GM19023 (cell line): Measurements from ENCODE around the gene GPR62.

Experiments used
- ATAC-seq: cut with Tn5 transposase; IDR thresholded peaks from one replicate; pipeline ENCODE4 v1.9.1; 2021; ENCODE audit warnings: mild to moderate bottlenecking, moderate library complexity; ENCODE audit not compliant: unreplicated experiment

Gene GPR62

DNA sequence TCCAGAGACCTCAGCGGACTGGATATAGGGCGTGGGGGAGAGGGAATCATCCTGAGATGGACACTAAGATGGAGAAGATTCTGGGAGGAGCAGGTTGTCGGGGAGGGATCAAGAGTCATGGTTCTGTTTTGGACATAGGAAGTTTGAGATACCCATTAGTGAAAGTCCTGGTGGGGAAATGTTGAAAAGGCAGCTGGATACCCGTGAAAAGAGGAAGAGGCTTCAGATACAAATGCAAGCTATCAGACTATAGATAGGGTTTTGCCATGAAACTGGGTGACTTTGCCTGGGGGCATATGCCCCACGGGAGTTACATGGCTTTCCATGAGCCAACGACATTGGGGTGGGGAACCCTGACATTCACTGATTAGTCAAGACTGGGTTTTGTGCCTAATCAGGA, 1.1 kb upstream of the GPR62 start:
- ATAC-seq: no peak

DNA sequence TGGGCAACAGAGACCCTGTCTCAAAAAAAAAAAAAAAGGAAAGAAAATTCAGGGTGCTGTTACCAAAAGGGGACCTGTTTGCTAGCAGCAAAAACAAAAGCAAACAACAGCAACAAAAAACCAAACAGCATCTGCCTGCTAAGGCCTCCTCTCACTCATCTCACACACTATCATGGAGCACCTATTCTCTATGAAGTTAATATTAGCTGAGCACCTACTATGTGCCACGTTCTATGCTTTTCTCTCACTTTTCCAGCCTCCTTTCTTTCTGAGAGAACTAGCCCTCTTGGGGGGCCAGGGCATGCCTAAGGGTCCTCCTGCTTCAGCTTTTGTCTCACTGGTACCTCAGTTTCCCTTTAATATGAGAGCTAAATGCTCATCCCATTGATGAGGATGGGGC, 468 bp upstream of the GPR62 start:
- no peak for ATAC-seq

DNA sequence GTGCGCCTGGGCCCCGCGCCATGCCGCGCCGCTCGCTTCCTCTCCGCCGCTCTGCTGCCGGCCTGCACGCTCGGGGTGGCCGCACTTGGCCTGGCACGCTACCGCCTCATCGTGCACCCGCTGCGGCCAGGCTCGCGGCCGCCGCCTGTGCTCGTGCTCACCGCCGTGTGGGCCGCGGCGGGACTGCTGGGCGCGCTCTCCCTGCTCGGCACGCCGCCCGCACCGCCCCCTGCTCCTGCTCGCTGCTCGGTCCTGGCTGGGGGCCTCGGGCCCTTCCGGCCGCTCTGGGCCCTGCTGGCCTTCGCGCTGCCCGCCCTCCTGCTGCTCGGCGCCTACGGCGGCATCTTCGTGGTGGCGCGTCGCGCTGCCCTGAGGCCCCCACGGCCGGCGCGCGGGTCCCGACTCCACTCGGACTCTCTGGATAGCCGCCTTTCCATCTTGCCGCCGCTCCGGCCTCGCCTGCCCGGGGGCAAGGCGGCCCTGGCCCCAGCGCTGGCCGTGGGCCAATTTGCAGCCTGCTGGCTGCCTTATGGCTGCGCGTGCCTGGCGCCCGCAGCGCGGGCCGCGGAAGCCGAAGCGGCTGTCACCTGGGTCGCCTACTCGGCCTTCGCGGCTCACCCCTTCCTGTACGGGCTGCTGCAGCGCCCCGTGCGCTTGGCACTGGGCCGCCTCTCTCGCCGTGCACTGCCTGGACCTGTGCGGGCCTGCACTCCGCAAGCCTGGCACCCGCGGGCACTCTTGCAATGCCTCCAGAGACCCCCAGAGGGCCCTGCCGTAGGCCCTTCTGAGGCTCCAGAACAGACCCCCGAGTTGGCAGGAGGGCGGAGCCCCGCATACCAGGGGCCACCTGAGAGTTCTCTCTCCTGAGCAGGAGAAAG, 951 bp downstream of the GPR62 start:
- no peak for ATAC-seq

DNA sequence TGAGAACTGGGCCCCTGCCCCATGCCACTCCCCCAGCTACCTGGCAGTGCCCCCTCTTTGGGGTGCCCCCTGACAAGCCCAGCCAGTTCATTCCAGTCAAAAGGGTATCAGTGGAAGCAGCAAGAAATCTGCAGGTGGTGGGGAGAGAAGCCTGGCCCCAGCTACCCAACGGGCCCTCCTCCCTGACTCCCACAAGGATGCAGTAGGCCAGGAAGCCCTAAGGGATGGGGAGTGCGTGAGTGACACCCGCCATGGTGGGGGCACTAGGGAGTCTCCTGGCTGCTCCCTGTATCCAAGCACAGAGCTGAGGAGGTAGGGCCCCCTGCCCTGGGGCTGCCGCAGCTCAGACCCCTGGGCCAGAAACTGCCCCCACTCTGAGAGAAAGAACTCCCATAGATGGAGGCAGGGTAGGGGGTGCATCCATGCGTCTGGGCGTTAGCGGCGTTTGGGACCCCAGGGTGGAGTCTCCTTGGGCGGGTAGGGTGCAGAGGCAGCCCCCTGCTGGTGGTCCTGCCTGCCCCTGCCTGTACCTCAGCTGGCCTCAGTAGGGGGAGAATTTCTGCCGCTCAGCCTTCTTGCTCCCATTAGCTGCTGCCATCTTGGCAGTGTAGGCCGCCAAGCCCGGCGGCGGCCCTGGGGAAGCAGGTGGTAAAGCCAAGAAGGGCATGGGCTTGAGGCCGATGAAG, 2.5 kb downstream of the GPR62 start:
- no peak for ATAC-seq

DNA sequence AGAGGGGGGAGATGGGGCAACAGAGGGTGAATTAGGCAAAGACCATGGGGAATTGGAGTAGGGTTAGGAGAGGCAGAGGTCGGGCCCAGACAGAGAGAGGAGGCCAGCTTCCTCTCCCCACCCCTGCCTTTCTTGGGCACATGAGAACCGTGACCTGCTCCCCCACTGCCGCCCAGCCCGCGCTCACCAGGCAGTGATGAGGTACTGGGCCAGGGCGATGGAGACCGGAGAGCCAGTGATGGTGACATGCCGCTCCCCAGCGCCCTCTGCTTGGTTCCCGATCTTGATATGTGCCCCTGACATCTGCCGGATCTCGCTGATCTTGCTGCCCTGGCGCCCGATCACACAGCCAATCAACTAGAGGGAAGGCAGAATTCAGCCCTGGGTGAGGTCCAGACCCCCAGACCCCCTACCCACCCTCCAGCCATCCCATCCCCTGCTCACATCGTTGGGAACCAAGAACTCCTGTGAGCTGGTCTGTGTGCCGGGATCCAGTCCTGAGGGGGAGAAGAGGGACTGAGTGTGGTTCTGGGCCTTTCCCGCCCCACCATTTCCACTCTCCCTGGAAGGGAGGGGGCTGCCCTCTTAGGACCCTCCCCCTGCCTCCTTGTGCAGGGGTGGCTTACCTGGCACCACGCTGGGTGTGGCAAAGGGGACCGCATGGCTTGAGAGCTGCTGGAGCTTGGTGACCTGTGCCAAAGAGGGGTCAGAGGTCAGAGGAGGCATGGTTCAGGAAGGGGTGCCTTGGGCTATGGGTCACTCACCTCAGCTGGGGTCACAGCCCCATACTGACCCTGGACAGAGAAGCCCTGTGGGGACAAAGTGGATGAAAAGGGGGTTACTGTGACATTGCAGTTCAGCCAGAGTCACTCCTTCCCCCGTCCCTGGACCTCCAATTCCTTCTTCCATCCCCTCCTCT, 3.7 kb downstream of the GPR62 start:
- no peak for ATAC-seq

DNA sequence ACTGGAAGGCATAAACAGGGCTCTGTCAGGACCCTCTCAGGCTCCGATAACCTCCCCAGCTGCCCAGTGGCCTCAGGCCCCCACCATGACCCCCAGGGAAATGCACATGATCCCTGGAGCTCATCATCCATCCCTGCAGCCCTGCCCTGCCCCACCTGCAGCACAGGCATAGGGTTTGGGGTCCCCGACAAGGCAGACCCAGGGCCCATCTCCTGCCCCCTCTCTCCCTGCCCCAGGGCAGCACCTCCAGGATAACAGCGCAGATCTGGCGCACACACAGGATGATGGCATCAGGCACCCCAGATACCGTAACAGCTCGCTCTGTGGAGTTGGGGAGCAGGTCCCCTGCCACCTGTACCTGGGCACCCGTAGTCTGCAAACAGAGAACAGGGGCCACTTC, 4.5 kb downstream of the GPR62 start:
- ATAC-seq: no peak

DNA sequence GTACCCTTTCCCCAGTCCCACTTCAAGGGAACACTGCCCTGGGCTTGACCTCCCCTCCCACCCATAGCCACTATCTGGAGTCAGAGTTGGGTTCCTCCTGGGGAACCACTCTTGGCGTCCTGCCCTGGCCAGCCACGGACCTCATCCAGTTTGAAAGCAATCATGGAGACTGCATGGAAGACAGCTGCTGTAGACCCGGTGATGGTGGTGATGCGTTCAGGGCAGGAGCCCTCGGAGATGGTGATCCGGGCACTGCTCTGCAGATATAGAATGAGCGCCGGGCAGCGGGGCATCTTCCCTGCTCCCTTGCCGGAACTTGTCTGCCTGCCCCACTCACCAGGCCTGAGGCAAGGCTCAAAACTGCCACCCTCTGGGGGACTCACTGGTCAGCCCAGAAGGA, 5.2 kb downstream of the GPR62 start:
- ATAC-seq: no peak

DNA sequence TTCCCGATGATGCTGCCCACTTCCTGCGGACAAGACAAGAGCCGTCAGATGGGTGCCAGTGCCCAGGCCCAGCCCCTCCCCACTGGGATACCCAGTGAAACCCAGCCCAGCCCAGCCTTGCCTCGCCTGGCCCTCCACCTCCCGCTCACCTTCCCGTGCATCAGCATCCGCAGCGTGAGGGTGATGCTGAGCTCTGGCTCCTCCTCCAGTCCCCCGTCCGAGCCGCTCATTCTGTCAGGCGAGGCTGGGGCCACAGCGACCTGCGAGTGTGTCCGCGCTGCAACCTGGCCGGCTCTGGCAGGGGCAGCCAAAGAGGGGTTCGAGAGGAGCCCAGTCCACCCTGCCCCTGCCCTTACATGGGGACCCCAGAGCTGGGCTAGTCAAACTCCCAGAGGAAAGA, 5.8 kb downstream of the GPR62 start:
- ATAC-seq: no peak

DNA sequence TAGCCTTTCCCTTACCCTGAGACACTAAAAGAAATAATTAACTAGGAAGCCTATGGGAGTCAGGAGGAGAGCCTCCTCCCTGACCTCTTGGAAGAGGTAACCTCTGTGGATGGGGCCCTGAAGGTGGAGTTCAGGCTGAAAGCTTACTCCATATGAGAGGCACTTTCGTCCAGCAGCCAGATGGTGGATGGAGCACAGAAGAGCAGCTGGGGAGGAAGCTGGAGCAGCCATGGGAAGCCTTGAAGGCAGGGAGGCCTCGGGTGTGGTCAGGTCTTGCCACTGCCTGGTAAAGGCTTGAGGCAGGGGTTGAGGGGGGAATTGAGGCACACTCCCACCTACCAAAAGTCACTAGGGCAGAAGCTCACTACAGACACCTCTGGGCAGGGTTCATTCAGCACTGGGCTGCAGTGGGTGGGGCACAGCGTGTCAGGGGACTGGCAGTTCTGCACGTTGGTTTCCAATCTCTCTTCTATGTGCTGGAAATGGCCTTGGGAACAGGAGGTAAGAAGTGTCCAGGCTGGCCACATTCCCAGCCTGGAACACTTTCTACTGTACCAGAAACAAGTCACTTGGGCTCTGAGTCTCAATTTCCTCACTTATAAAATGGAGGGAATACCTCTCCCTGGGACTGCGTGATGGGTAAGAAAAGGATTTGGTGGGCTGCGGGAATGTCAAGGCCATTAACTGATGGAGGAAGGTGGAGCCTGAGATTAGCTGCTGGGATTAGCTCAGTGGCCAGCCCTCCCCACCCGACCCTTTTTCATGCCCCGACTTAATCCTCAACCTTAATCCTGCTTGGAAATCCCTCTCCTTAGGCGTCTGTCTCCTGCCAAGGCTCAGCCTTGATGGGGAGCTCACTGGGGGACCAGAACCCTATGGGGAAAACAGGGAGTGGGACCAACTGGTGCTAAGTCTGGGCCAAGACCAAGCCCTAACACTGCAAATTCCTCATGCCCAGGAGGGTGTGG, 6.7 kb downstream of the GPR62 start:
- no peak for ATAC-seq

DNA sequence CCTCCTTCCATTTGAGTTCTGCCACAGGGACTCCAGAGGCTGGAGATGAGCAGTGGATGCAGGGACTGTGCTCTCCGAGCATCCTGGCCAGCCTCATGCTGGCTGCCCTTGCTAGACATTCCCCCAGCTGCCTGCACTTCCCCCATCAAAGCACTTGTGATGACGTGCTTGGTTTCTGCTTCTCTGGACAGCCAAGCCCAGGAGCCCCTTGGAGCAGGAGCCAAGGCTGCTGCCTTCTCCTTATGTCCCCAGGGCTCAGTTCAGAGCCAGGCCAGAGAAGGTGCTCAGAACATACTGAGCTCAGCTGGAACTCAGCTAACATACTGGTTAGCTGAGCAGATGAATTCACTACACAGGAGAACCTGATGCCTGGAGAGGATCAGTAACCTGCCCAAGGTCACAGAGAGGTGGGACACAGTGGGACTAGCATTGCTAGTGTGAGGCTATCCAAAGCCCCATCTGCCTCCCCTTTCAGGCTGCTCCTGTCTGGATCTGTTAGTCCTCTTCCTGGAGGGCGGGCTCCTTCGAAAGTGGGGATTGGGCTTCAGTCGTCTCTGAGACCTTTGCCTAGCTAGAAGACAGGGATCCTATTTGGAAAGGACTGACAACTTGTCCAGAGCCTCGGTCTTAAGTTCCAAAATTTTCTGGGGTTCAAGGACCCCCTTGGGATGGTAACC, 7.8 kb downstream of the GPR62 start:
- ATAC-seq: no peak

DNA sequence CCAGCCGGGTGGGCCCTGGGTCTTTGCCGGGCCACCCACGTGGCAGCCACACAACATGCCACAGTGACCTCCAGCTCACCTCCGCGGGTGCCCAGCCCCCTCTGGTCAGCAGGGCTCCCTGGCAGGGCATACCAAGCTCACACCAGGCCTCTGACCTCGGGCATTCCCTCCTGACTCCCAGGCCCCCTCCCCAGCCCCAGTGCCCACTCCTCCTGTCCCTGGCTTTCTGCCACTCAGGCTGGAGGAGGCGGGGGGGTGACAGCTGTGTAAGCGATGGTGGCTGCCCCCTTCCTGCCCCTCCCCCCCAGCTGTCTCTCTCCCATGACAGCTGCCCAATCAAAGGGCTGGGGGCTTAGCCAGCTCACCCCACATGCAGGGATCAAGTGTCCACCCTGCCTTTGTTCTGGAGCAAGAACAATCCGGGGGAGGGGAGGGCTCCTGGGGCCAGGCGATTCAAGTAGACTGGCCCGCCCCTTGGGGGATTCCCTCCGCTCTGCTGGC, 8.8 kb downstream of the GPR62 start:
- ATAC-seq: no peak

DNA sequence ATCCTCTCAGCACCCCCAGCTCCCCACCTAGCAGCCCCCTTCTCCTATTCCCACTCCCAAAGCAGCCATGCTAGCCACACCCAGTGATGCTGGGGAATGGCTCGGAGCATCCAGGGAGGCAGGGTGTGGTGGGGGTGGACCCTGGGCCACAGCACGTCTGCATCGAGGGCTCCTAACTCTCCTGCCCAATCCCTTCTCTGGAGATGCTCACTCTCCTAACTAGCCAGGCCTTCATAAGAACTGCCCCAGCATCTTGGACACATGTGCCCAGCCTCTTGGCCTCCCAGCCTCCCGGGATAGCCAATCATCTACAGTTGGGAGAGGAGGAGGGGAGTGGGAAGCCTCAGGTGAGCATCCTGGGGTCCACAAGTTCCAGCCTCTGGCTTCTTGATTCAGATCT, 9.3 kb downstream of the GPR62 start:
- ATAC-seq: no peak

DNA sequence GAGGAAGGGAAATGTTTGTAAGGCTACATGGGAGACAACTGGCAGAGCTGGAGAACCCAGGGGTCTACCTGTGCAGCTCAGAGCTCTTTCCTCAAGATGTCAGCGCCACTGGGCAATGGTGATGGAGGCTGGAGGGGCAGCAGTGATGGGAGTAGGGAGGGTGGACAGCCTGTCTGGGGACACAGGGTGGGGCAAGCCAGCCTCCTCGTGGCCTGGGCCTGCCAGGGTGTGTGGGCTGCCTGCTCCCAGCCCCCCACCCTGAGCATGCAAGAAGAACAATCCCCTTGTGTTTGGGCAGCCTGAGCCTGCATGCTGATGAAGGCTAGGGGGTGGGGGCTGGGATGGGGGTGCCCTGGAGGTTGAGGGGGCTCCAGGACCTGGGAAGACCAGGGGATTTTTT, 10.8 kb downstream of the GPR62 start:
- ATAC-seq: no peak

DNA sequence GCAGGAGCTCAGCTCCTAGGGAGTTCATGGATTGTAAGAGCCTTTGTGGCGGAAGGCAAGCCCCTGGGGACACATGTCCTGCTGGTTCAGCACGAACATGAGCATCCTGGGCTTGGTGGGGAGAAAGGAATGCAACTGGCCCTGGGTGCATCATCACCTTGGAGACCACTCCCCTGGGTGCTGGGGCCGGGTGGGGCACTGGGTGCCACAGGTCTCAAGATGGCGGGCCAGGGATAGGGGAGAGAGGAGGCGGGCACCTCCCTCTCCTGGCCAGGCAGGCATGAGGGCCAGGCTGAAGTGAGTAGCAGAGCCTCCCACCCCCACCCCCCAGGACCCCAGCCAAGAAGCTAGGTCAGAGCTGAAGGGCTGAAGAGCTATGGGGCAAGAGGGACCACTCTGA, 11.3 kb downstream of the GPR62 start:
- ATAC-seq: no peak

DNA sequence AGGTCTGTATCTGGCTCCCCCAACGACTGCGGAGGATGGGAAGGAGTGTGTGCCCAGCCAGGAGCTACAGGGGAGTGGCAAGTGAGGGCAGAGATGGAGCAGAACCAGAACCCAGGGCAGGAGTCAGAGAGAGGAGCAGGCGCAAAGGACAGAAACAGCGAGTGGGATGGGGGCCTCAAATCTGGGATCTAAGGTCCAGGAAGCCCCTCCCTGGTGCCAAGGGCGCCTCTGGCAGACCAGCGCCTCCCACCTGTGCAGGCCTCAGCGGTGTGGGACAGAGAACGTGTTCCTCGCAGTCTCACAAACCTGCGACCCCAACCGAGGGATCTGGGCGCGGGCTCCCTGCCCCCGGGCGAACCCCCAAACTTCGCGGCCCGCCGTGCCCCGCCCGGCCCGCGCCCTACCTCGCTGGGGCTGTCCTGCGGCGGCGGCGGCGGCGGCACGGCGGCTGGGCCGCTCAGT, 11.8 kb downstream of the GPR62 start:
- ATAC-seq: no peak

DNA sequence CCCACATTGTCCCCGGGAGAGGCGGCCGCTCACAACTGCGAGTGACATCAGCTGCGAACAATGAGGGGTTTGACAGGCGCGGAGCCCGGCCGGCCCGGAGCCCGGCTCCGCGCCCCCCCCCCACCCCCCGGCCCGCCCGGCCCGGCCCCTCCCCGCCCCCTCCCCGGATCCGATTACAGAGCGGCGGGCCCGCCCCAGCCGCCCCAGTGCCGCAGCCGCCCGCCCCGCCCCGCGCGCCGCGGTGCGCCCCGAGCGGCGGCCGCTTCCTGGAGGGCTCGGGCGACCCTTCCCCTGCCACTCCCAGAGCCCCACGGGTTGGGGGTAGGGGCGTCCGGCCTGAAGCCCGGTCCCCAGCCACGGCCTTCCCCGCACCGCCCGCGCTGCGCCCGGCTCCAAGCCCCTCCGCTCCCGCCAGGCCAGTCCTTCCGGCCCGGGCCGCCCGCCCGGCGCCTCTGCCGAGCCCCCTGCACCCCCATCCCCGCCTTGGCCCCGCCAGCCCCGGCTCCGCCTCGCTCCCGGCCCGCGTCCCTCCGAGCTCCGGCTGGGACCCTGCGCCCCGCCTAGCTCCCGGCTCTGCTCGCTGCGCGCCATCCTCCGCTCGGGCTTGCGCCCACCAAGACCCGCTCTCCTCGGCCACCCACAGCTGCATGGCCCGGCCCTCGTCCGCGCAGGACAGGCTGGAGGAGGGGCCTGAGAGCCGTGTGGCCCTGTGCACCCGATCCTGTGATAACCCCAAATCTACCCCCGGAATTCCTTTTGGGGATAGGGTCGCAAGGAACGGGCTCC, 12.4 kb downstream of the GPR62 start, which contains the start of gene PCBP4:
Gene PCBP4, minus strand, starts transcription at position 71 of the 786 bp plus-strand sequence. CDS start 6,214 bp downstream, outside the sequence.
- ATAC-seq: peak; percentile 58

DNA sequence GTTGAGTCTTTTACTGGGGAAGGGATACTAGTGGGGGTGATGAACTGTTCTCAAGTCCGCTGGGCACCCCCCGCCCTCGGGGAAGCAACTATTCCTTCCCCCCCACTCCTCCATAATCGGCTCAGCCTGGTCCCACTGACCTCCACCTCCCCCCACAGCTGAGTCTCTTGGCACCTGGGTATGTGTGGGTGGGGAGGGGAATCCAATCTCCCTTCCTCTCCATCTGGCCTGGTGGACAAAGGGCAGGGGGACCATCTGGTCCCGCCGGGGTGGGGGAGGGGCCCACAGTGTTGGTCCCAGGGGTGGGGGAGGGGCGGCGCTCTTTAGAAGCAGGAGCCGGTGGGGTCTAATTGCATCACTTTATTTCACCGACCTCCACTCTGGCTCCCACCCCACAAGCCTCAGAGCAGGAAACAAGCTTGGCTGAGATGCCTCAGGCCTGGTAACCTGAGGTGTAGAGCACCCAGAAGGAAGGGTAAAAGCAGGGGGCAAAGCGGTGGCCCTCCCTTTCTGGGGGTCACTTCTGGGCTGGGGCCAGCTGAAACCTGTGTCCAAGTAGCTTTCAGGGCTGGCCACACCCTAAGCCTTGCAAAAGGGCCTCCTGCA, 13.1 kb downstream of the GPR62 start:
- no peak for ATAC-seq
